GM21717 (cell line): ENCODE results near the gene HTT.
"Not testable (repeated sequence)": the region's sequence is repeated elsewhere in the genome, so short reads cannot be mapped to it uniquely, and the experiment has no call there.

ENCODE experiments used
- ATAC-seq: cut with Tn5 transposase; IDR thresholded peaks from one replicate; pipeline ENCODE4 v1.9.1; 2021; ENCODE audit warnings: mild to moderate bottlenecking, moderate library complexity; ENCODE audit not compliant: unreplicated experiment

Gene HTT

DNA sequence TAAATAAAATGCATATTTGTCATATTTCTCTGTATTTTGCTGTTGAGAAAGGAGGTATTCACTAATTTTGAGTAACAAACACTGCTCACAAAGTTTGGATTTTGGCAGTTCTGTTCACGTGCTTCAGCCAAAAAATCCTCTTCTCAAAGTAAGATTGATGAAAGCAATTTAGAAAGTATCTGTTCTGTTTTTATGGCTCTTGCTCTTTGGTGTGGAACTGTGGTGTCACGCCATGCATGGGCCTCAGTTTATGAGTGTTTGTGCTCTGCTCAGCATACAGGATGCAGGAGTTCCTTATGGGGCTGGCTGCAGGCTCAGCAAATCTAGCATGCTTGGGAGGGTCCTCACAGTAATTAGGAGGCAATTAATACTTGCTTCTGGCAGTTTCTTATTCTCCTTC is 3.3 kb downstream of the HTT start:
- ATAC-seq, result no peak

DNA sequence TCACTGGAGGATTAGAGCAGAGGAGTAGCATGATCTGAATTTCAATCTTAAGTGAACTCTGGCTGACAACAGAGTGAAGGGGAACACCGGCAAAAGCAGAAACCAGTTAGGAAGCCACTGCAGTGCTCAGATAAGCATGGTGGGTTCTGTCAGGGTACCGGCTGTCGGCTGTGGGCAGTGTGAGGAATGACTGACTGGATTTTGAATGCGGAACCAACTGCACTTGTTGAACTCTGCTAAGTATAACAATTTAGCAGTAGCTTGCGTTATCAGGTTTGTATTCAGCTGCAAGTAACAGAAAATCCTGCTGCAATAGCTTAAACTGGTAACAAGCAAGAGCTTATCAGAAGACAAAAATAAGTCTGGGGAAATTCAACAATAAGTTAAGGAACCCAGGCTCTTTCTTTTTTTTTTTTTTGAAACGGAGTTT is 5.2 kb downstream of the HTT start:
- ATAC-seq, result no peak

DNA sequence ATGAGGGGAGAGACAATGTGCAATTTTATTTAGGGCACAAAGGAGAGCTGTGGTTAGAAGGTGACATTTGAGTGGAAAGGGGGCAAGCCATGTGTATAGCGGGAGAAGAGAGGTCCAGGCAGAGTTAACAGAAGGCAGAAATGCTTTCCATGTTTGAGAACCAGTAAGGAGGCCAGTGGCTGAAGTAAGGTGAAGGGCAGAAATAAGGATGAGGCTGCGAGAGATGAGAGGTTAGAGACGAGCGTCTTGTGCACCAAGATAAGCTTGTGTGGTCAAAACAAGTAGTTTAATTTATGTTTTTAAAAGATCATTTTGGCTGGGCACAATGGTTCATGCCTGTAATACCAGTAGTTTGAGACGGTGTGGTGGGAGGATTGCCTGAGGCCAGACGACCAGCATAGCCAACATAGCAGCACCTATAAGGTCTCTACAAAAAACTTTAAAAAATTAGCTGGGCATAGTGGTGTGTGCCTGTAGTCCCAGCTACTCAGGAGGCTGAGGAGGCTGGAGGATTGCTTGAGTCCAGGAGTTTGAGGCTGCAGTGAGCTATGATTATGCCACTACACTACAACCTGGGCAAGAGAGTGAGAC is 8.5 kb downstream of the HTT start:
- ATAC-seq, result no peak

DNA sequence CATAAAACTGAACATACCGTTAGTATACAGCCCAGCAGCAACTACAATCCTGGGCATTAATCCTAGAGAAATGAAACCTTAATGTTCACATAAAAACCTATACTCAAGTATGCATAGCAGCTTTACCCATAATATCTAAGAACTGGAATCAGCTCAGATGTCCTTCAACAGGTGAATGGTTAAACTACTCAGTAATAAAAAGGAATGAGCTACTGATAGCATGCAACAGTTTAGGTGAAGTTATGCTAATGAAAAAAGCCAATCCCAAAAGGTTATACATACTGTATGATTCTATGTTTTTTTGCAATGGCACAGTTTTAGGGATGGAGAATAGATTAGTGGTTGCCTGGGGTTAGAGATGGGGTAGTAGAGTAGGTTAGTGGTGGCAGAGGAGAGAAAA is 9.3 kb downstream of the HTT start:
- no peak for ATAC-seq

DNA sequence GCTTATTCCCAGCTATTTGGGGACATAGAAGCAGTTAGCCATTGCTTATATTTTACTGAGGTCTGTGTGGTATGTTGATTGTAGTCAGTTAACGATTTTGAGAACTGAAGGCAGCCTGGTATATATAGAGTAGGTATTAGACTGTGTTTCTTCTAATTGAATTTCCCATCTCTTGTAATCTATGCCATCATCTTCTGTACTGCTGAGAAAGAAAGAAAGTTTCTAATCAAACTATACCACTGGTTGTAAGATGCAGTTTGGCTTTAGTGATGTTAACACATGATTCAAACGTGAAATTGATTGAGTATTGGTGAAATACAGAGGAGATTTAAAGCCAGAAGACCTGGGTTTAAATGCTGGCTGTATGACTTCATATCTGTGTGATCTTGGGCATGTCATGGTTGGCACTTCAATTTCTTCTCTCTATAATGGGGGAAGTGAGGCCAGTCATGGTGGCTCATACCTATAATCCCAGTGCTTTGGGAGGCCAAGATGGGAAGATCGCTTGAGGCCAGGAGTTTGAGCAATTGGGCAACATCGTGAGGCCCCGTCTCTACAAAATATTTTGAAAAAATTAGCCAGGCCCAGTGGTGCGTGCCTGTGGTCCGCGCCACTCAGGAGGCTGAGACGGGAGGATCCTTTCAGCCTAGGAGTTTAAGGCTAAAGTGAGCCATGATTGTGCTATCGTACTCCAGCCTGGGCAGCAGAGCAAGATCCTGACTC is 11.6 kb downstream of the HTT start:
- ATAC-seq, result no peak

DNA sequence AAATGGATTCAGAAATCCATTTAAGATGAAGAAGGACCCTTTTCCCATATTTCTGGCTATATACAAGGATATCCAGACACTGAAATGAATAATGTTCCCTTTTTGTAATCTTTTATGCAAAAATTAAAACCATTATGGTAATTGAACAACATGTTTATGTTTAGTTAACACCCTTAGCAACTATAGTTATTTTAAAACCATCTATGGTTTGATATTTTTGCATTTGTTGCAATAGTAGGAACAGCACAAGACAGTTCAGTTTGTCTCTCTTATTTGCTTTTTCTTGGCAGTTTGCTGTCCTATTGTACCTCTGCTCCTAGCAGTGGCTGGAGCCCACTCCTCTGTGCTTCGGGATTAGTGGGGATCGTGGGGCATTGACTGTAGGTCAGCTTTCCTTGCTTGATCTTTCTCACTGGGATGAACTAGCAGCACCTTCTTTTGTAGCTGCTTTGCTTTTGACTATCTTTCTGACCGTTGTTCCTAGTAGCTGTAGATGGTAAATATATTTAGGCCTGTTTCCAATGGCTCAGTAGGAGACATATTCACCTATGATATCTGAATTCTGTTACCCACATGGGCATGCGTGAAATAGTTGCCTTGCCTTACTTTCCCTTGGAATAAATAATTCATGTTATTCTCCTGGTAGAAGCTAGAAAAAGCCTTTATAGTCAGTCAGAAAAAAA is 12.8 kb downstream of the HTT start:
- no peak for ATAC-seq

DNA sequence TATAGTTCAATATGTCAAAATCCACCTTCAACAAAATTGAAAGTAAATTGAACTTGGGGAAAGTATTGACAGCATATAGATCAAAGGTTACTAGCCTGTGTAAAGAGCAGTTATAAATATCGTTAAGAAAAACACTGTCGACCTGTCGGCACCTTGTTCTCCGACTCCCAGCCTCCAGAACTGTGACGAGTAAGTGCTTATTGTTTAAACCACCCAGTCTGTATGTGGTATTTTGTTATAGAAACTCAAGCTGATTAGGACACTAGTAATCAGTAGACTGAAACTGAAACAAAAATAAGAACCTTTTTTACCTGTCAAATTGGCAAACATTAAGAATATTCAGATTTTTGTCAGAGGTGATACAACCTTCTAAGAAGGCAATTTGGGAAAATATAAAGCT is 17.0 kb downstream of the HTT start:
- ATAC-seq, result no peak

DNA sequence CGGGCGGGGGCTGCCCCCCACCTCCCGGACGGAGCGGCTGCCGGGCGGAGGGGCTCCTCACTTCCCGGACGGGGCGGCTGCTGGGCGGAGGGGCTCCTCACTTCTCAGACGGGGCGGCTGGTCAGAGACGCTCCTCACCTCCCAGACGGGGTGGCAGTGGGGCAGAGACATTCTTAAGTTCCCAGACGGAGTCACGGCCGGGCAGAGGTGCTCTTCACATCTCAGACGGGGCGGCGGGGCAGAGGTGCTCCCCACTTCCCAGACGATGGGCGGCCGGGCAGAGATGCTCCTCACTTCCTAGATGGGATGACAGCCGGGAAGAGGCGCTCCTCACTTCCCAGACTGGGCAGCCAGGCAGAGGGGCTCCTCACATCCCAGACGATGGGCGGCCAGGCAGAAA is 20.2 kb downstream of the HTT start:
- ATAC-seq, result not testable (repeated sequence)

DNA sequence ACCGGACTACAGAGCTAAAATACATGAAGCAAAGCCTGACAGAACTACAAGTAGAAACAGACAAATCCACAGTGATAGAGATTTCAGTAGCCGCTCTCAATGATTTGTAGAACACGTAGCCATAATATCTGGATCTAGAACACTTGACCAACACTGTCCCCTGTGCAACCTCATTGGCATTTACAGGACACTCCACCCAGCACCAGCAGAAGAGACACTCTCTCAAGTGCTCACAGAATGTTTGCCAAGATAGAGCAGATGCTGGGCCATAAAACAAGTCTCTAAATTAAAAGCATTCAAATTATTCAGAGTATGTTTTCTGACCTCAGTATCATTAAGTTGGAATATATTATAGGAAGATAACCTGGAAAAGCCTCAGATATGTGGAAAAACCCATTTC is 21.7 kb downstream of the HTT start:
- no peak for ATAC-seq

DNA sequence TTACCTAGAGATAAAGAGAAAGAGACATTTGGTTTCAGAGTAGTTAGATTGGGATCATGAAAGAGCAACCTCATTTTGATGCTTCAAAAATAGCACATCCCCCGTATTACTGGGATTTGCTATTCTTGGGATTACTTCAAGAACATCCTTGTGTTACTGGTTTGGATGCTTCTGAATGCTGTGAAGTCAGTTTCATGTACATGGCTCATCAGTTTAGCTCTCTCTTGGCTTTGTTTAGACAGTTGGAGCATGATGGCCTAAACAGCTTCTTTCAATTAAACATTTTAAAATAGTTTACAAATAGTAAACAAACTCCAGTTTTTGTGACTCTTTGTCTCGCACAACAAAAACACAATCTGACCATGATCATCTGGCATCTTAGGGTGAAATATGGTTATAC is 23.9 kb downstream of the HTT start:
- ATAC-seq, result no peak

DNA sequence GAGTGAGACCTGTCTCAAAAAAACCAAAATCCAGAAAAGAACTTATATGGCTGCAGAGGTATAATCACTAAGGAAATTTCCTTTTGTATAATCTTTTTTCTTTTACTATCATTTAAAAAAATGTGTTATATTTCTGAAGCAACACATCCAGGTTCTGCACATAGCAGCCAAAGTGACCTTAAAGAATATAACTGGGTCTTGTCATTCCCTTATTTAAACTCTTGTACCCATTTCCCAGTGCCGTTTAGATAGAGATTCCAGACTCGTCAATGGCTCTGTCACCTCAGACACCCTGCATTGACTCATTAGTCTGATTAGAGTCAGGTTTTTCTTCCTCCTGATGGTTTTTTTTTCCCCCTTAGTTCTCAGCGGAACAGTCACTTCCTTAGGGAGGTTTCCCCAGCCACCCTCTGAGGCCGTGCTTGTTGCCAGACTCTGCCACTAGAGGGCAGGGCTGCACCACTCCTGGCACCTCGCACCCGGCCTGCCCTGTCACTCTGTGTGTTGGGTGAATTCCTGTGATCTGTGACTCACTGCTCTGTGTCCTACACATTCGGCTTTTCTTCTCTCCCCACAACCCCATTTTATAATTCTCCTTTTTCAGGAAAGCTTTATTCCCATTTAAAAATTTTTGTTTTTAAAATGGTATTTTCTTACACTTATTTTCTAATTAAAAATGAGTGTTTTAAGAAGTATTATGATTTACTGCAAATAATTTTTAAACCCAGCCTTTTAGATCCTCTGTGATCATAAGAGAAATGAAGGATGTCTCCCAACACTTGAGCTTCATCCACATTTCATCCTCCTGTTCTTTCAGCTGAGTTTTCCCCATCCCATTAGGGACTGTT is 32.1 kb downstream of the HTT start:
- ATAC-seq, result peak; percentile 88

DNA sequence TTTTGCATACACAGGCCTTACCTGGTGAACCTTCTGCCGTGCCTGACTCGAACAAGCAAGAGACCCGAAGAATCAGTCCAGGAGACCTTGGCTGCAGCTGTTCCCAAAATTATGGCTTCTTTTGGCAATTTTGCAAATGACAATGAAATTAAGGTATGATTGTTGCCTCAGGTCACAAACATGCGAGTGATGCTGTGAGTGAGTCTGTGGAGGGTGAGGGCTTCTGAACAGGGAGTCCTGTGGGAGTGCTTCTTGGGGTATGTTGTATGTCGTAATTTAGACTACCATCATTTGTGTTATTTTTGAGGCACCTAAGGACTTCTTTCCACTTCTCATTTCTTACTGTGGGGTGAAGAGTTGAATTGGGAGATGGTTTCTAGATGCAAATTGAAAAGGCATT is 32.8 kb downstream of the HTT start:
- ATAC-seq, result no peak

DNA sequence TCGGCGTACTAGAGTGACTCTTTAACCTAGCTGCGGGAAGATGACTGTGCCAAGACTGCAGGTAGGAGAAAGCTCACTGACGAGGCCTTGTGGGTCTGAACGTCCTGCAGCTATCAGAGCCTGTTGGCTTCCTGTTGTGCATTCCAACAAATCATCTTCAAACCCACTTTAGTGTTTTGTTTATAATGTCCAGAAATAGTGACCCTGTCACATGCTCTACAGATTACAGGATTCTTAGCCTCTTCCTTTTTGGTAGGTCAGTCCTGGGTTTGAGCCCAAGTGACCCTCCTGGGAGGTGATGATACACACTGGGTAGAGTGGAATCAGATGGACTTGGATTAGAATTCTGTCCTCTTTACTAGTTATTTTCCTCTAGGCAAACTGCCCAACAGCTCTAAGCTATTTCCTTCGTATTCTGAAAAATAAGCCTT is 33.2 kb downstream of the HTT start:
- no peak for ATAC-seq

DNA sequence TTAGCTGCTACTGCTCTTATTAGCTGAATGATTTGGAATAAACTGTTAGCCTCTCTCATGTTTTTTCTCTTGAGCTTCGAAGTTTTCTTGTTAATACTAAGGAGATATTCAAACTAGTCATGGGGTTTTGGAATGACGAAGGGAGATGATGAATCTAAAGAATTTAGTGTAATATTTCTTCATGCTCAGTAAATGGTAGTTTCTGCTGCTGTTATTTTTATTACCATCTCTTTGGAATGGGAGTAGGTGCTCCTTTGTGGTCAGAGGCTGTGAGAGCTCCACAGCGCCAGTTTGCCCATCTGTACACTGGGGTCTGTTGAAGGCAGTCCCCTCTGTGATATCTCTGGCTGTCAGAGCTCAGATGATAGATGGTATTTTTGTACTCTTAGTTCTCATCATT is 33.7 kb downstream of the HTT start:
- no peak for ATAC-seq

DNA sequence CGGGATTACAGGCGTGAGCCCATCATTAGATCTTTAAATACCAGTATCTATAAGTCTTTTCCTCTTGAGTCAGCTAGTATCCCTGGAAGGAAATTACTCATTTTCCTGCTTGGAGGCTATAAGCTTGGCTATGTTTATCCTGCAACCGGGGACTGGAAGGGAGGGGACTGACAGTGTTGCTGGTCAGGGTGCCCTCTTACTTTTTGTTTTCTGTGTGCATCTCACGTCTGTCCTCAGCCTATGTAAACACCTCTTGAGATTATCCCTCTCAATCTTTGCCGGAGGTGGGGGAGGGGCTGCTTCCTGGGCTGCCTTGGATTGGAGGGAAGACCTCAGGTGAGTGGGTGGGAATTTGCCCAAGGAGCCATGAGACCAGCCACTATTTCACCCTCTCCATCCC is 37.0 kb downstream of the HTT start:
- ATAC-seq, result no peak

DNA sequence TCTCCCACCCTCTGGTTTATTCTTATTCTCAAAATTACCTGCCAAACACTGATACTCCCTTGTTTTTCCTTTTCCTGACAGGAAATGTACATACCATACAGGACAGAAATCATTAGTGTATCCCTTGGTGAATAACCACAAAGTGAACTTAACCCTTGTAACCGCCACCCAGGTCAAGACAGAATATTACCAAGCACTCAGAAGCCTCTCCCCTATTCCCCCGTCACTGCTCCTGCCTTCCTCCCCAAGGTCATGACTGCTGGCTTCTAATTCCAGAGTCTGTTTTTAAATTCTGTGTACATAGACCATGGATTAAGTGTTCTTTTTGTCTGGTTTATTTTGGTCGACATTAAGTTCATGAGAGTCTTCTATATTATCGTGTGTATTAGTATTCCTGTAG is 37.7 kb downstream of the HTT start:
- no peak for ATAC-seq

DNA sequence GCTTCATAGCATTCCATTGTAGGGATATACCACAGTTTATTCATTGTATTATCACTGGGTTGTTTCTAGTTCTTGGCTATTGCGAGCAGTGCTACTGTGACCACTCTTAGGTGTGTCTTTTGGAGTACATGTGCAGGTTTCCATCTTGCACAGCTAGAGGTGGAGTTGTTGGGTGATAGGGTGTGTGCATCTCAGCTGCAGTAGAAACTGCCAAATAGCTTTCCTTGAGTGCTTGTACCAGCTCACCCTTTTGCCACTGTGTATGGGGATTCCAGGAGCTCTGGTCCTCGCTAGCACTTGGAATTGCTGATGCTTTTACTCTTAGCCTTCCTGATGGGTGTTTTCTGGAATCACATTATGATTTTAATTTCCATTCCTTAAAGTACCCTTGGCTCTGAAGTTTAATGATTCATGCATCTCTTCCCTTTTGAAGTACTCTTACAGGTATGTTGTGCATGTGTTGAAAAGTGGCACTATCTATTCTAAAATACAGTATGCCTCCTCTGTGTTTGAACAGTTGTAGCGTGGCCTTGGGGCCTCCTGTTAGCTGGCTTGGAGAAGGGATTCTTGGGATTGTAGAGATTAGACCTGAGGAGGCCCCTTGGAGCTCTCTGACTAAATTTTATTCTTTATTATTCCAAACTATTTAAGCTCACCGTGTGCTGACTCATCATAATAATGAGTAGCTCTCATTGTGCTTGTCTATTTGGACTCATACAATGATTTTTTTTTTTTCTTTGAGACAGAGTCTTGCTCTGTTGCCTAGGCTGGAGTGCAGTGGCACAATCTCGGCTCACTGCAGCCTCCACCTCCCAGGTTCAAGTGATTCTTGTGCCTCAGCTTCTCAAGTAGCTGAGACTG is 38.4 kb downstream of the HTT start:
- no peak for ATAC-seq

DNA sequence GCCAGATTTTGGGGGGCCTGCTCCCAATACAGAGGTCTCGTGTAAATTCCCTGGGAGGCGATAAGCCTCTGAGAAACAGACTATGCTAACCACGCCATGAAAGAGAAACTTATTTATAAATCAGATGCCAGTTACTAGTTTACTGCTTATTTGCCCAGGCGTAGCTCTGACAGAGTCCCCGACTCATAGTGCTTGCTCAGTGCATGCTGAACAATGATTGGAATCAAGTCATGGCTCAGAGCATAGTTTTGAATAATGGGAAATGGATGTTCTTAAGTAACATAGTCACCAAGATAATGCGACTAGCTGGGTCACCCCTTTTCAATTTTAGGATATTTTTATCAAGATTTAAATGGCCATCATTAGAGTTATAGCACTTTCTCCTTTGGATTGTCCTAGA is 39.9 kb downstream of the HTT start:
- ATAC-seq, result no peak

DNA sequence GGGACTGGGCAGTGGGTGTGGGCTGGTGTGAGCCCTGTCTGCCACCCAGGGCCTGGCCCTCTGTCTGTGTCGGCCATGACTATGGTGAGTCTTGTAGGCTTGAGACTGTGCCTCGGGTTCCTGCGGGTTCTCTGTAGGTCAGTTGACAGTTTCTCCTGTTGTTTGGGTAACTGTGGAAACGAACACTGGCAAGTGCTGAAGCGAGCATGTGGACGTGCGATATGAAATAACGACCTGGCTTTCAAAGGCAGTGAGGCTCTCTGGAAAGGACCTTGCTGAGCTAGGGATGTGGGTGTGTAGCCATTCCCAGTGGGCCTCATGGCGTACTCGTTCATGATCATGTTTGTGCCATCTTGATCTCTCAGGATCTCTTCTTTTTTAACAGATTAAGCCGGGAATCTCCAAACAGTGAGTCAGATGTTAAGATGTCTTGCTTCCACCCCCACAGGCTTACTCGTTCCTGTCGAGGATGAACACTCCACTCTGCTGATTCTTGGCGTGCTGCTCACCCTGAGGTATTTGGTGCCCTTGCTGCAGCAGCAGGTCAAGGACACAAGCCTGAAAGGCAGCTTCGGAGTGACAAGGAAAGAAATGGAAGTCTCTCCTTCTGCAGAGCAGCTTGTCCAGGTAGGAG is 41.3 kb downstream of the HTT start:
- ATAC-seq, result no peak

DNA sequence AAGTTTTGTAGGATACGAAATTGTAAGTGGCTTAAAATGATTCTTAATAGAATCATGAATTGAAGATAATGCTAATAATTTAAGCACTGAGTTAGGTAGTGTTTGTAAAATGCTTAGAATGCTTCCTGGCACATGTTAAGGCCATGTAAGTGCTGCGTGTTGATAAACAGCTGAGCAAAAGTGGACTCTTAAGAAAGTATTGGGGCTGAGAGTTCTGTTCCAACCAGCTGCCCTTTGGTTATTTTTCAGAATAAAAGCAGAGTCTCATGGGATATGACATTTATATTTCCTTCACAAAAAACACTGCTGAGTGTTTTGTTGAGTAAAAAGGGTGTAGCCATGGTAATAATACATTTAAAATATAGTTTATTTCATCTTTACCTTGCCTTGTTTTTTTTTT is 42.5 kb downstream of the HTT start:
- ATAC-seq, result no peak
